UCSD-AML1 (cell line): ENCODE measurements around the gene P4HB.

Experiments used
- DNase-seq: peaks from one replicate; lab custom pipeline; 2025; ENCODE audit not compliant: unreplicated experiment; lab: John Stamatoyannopoulos, UW

P4HB gene

DNA sequence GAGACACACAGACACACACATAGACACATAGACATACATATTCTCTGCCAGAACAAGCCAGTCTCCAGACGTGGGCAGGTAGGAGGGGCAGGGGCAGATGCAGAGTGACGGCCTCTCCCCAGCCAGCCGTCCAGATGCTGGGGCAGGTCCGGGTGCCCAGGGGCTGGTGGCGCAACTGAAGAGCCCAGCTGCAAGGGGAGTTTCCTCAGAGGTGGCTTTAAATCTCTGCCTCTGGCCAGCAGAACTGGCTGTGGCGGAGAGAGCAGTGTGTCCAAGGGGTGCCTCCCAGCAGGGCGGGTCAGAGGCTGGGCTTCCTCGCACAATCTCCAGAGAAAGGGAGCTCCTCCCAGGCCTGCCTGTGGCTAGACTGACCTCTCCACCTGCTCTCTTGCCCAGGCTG is 65.8 kb downstream of the P4HB start:
- no peak for DNase-seq

DNA sequence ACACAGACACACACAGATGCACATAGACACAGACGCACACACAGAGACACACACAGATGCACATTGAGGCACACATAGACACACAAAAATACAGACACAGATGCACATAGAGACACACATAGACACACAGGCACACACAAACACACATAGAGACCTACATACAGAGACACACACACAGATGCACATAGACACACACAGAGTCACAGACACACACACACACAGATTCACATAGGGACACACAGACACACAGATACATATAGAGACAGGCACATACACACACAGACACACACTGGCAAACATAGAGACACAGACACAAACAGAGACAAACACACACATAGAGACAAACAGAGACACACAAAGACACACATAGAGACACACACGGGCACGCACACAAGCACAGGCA is 66.3 kb downstream of the P4HB start:
- no peak for DNase-seq
